Stomach (tissue), 4 donors: Measurements from ENCODE around the gene RETREG1.

Experiments used
- EP300 ChIP-seq: sonication (generic); formaldehyde crosslinking; IDR thresholded peaks from one replicate; pipeline ENCODE4 v1.6.1; 2017; ENCODE audit warnings: antibody characterized with exemption
- POLR2A ChIP-seq, 4 donors: fragments of 450-650 bp; IDR thresholded peaks; one replicate each; pipeline ENCODE4 v1.6.1; 2016; ENCODE audit warnings: antibody characterized with exemption in 4 of 4, control low read depth in 2 of 4, mild to moderate bottlenecking in 1 of 4, moderate library complexity in 1 of 4
- TF ChIP-seq, protein P1 (sequence below), 7 experiments: fragments of 450-650 bp in 4 of 7; fragments of 200-600 bp in 3 of 7; sonication (generic) in 3 of 7; IDR thresholded peaks; one replicate each; pipeline ENCODE4 v1.5.1; 2016 to 2019; ENCODE audit warnings: antibody characterized with exemption in 7 of 7, control low read depth in 2 of 7, mild to moderate bottlenecking in 1 of 7

DNA sequence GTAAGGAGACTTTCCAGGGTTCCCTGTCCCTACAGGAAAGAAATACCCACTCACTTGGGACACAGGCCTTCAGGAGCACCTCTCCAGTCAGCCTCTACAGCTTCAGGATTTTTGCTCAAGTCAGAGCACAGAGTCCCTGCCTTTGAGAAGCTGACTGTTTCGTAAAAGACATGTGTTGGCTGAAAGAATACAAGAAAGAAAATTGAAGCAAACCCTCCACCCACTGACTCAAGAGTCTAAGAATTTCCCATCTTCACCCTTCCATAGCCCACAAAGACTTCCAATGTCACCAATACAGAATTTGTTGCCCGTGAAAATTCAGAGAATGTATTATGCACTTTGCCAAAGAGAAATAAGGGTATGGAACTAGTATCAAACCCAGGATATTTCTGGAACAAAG lies 98.2 kb downstream of the RETREG1 start:
- TF ChIP-seq, protein P1, sequence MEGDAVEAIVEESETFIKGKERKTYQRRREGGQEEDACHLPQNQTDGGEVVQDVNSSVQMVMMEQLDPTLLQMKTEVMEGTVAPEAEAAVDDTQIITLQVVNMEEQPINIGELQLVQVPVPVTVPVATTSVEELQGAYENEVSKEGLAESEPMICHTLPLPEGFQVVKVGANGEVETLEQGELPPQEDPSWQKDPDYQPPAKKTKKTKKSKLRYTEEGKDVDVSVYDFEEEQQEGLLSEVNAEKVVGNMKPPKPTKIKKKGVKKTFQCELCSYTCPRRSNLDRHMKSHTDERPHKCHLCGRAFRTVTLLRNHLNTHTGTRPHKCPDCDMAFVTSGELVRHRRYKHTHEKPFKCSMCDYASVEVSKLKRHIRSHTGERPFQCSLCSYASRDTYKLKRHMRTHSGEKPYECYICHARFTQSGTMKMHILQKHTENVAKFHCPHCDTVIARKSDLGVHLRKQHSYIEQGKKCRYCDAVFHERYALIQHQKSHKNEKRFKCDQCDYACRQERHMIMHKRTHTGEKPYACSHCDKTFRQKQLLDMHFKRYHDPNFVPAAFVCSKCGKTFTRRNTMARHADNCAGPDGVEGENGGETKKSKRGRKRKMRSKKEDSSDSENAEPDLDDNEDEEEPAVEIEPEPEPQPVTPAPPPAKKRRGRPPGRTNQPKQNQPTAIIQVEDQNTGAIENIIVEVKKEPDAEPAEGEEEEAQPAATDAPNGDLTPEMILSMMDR (IDR thresholded peaks at IDR 0.05), result no peak
- TF ChIP-seq EP300, result no peak
- TF ChIP-seq POLR2A (IDR thresholded peaks at IDR 0.05), result no peak
